Middle frontal gyrus (tissue), 1 donor: ENCODE measurements around the gene ELL.

ENCODE experiments used
- DNase-seq: peaks from one replicate; pipeline ENCODE4 v3.0.0-alpha.2; 2015; ENCODE audit warnings: low spot score; ENCODE audit errors: extremely low spot score

The ELL gene

GRCh38 chr19:18490728-18491127, 31.1 kb downstream of the ELL start:
- DNase-seq, result no peak

GRCh38 chr19:18489627-18490184, 32.2 kb downstream of the ELL start:
- DNase-seq, result no peak

GRCh38 chr19:18488838-18489626, 32.8 kb downstream of the ELL start:
- no peak for DNase-seq

- DNase-seq, result no peak
Measured at GRCh38 chr19:18488403-18488723, 33.5 kb downstream of the ELL start.

- DNase-seq, result no peak
Measured at GRCh38 chr19:18487576-18488402, 34.1 kb downstream of the ELL start.

- DNase-seq, result no peak
Measured at GRCh38 chr19:18486746-18487145, 35.1 kb downstream of the ELL start.

- DNase-seq, result no peak
Measured at GRCh38 chr19:18484992-18485391, 36.9 kb downstream of the ELL start.

- DNase-seq, result no peak
Measured at GRCh38 chr19:18483119-18483890, 38.6 kb downstream of the ELL start.

- DNase-seq, result no peak
Measured at GRCh38 chr19:18481505-18482222, 40.2 kb downstream of the ELL start.

GRCh38 chr19:18480006-18480691, 41.7 kb downstream of the ELL start:
- DNase-seq, result no peak

- DNase-seq, result no peak
Measured at GRCh38 chr19:18478545-18479311, 43.1 kb downstream of the ELL start.

- DNase-seq, result no peak
Measured at GRCh38 chr19:18477974-18478373, 43.9 kb downstream of the ELL start.

GRCh38 chr19:18477042-18477779, 44.7 kb downstream of the ELL start:
- DNase-seq, result no peak

- no peak for DNase-seq
Measured at GRCh38 chr19:18476507-18477041, 45.3 kb downstream of the ELL start.

GRCh38 chr19:18475762-18476331, 46.0 kb downstream of the ELL start:
- DNase-seq, result no peak

GRCh38 chr19:18475004-18475453, 46.8 kb downstream of the ELL start:
- no peak for DNase-seq

GRCh38 chr19:18474366-18474887, 47.4 kb downstream of the ELL start:
- no peak for DNase-seq

- no peak for DNase-seq
Measured at GRCh38 chr19:18473706-18474087, 48.2 kb downstream of the ELL start.
